ENCODE data around the gene LAD1.
A peak's percentile ranks its signal among the peaks of the same experiment; 100 is the strongest.

Gene LAD1

GRCh38 chr1:201391225-201391624 is 7.9 kb downstream of the LAD1 start:
- no peak for DNase-seq

GRCh38 chr1:201389051-201389450 is 10.1 kb downstream of the LAD1 start:
- no peak for DNase-seq

- no peak for DNase-seq
Measured at GRCh38 chr1:201386208-201386607, 12.9 kb downstream of the LAD1 start.

- peak; percentile 35 for DNase-seq
Measured at GRCh38 chr1:201385299-201385891, 13.7 kb downstream of the LAD1 start.

- no peak for DNase-seq
Measured at GRCh38 chr1:201384406-201384782, 14.7 kb downstream of the LAD1 start.

GRCh38 chr1:201383647-201384405 is 15.3 kb downstream of the LAD1 start:
- DNase-seq: peak; percentile 27

- DNase-seq: peak; percentile 63
Measured at GRCh38 chr1:201381130-201381529, 18.0 kb downstream of the LAD1 start.

- DNase-seq: no peak
Measured at GRCh38 chr1:201379733-201380242, 19.3 kb downstream of the LAD1 start.

- no peak for DNase-seq
Measured at GRCh38 chr1:201378804-201379203, 20.3 kb downstream of the LAD1 start.

- no peak for DNase-seq
Measured at GRCh38 chr1:201377611-201378092, 21.5 kb downstream of the LAD1 start, which contains the start of gene TNNT2. TSS of gene TNNT2 (minus strand) at chr1:201377680. CDS start at chr1:201373254, 4,426 bp downstream.

- no peak for DNase-seq
Measured at GRCh38 chr1:201376464-201377374, 22.4 kb downstream of the LAD1 start.

- no peak for DNase-seq
Measured at GRCh38 chr1:201376107-201376463, 23.0 kb downstream of the LAD1 start.

- DNase-seq: no peak
Measured at GRCh38 chr1:201375169-201375568, 24.0 kb downstream of the LAD1 start.

- DNase-seq: peak; percentile 86
Measured at GRCh38 chr1:201374364-201374763, 24.8 kb downstream of the LAD1 start.

- no peak for DNase-seq
Measured at GRCh38 chr1:201371792-201372191, 27.3 kb downstream of the LAD1 start.

GRCh38 chr1:201371276-201371675 is 27.8 kb downstream of the LAD1 start:
- DNase-seq: no peak

GRCh38 chr1:201370500-201370899 is 28.6 kb downstream of the LAD1 start:
- no peak for DNase-seq

GRCh38 chr1:201369209-201369608 is 29.9 kb downstream of the LAD1 start:
- DNase-seq: no peak

- no peak for DNase-seq
Measured at GRCh38 chr1:201366696-201367095, 32.4 kb downstream of the LAD1 start.

GRCh38 chr1:201365251-201365650 is 33.9 kb downstream of the LAD1 start:
- DNase-seq: no peak

GRCh38 chr1:201364808-201365105 is 34.4 kb downstream of the LAD1 start:
- DNase-seq: no peak

GRCh38 chr1:201363467-201363866 is 35.7 kb downstream of the LAD1 start:
- DNase-seq: no peak

- no peak for DNase-seq
Measured at GRCh38 chr1:201362906-201363305, 36.2 kb downstream of the LAD1 start.

Measured in NCI-H1092 treated with DMSO at 0.1 percent for 48 hours (cell line).